SHP77 treated with DMSO at 0.1 percent for 48 hours (cell line): ENCODE measurements around the gene PAX6.

Experiments
- DNase-seq: peaks from one replicate; lab custom pipeline; 2025; lab: John Stamatoyannopoulos, UW

Gene PAX6

DNA sequence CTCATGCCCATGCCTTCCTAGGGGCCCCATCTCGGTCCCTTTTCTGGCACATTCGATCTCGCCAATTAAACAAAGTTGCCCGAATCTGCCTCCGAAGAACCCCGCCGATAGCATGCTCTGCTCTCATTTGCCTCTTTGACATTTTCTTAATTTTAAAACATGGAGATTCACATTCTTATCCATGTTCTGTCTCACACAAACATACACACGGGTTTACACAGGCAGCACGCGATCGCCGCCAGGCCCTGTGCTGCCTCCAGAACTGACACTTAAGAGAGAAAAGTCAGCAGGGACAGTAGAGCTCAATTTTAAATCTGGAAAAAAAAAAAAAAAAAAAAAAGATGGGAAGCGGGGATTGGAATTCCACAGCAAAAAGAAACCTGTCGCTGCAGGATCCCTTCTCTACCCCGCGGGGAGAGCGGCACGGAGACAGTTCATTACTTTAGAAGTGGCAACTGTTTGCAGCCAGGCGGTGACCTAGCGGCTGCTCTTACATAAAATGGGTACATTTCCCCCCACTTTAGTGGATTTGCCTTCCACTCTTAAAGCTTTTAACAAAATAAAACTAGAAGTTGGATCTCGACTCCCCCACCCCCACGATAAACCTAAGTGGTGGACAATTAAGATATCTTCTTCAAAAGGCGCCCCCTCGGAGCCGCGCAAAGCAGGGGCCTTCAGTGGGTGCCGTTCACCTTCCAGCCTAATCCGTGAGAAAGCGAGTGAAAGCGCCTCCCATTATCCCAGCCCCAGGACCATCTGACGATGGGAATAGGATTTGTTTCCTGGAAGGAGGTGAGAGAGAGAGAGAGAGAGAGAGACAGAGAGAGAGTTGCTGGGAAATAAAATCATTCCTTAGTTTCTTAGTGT lies 13.7 kb downstream of the PAX6 start:
- DNase-seq = no peak

DNA sequence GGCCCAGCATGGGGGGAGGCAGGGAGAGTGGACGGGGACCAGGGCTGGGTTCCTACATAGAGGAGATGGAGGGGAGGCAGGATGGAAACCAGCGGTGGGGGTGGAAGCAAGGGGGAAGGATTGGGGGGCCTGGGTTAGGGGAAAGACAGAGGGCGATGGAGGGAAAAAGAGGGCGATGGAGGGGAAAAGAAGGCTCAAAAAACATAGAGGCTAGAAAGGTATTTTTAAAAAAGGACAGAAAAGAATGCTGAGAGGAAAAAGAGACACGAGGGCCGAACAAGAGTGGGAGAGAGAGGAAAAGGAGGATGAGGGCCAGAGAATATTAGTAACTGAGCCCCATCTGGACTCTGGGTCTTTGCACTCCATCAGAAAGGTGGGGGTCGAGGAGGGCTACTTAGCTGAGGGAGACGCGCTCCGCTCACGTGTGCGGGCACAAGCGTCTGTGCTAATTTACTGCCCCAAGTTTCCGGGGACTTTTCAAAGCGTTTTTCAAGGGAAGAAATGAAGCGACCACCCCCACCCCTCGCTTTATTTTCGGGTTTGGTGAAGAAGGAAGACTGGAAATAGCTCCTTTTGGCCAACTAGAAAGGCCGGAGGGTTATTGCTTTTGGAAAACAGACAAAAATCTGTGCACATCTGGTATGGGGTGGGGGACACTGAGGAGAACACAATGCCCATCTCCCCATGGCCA lies 14.5 kb downstream of the PAX6 start:
- DNase-seq = no peak

DNA sequence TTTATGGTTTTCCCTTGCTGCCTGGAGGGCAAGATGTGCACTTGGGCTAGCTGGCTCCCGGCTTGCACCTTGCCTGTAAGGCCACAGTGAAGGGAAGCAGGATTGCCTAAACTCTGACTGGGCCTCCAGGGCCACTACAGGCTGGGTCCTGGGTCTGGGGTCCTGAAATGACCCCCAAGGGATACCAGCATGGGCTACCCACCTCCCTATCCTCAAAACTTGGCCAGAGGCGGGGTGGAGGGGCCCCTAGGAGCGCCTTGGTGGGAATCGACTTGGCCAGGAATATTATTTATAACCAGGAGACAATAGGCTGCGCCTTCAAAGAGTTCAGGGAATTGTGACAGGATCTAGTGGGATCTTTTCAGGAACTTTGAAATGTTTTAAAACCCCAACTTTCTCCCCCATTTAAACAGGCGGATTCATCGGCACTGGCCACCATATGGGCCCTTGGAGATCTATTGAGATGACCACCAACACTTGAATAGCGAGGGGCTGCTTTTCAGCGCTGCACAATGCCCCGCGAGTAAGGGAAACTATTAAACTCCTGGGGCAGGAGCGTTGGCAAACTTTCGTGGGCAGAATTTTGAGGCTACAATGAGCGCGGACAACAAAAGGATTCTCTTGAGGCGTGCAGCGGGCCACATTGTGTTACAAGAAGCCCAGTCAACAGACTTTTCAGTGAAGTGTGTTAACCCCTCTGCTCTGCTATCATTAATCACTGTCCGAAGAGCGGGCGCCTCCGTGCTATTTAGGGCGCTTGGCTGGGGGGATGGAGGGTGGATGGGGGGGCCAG lies 15.2 kb downstream of the PAX6 start:
- DNase-seq = no peak

DNA sequence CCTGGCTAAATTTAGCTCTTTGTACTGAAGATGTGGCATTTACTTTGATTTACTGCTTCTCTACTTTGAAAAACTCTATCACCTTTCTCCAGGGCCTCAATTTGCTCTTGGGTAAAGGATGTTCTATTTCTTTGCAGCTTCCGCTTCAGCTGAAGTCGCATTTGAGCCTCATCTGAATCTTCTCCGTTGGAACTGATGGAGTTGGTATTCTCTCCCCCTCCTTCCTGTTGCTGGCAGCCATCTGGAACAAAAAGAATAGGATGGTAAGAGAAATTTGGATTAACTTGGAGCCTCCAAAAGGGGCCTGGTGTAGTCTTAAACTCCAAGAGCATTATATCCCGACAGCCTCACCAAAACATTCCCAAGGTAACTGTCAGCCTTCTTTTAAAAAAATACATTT lies 16.6 kb downstream of the PAX6 start:
- no peak for DNase-seq

DNA sequence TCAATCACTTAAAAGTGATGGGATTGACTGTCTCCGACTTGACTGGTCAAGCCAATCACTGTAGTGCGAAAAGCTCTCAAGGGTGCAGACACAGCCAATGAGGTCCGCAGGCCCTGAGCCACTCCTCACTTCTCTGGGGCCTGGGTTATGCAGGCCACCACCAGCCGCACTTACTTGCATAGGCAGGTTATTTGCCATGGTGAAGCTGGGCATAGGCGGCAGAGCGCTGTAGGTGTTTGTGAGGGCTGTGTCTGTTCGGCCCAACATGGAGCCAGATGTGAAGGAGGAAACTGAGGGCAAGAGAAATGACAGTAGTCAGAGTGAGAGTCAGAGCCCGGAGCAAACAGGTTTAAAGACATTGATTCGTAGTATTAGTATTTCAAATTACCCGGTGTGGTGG lies 17.9 kb downstream of the PAX6 start:
- no peak for DNase-seq

DNA sequence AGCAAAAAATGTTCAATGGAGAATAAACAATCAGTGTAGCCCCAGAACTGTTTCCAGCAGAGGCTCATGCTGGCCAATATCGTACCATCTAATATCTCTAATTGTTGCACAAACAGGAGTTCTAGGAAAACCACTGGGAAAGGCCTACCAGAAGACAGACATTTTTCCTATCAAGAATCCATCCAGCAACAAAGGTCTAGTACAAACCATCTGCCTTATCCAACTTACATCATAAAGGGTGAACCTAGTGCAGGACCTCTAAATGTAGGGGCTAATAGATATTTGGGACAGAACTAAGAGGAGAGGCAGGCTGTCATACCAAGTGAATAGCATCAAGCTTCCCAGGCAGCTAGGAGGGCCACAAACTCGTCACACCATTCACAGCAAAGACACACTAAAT lies 18.7 kb downstream of the PAX6 start:
- DNase-seq = no peak

DNA sequence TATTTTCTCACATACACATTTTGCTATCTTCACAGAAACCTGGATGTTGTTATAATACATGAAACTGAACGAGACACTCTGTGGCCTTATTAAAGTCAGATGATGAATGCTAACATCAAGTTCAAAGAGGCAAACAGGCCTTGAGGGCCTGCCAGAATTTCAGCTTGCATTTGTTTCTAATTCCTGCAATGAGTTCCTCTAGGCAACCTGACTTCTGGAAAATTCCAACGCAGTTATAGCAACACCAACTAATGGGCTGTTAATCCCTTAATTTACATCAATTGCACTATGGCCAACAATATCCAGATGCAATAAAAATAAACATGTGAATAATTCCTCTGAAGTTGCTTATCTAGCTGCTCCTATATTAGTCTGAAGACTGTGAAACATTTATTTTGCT lies 19.1 kb downstream of the PAX6 start:
- no peak for DNase-seq

DNA sequence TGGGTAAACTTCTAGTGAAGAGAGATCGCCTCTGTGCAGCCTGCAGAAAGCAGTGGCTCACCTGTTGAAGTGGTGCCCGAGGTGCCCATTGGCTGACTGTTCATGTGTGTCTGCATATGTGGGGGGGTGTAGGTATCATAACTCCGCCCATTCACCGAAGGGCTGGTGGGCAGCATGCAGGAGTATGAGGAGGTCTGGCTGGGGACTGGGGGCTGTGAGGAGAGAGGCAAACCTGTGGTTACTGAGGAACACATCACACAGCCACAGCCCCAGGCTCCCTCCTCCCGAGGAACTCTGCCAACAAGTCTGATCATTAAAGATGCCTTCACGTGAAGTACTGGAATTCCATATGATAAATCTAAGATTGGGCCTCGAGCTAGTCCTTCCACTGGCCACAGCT lies 20.5 kb downstream of the PAX6 start:
- no peak for DNase-seq

DNA sequence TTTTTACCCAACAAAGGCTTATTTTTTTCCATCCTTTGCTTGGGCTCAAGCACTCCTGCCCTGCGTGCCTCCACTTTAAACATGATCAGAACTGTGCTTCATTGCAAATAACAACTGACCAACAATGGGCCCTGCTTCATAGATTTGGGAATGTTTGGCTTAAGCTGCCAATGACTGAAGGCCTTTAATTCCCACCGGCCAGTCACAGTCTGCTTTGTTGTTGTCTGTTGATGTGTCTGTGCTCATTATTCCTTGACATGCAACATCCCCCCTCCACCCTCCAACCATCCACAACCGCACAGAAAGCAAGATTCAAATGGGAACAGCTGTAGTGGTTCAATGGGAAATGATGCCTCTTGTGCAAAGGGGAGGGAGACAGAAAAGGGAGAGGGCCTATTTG lies 23.0 kb downstream of the PAX6 start:
- no peak for DNase-seq

DNA sequence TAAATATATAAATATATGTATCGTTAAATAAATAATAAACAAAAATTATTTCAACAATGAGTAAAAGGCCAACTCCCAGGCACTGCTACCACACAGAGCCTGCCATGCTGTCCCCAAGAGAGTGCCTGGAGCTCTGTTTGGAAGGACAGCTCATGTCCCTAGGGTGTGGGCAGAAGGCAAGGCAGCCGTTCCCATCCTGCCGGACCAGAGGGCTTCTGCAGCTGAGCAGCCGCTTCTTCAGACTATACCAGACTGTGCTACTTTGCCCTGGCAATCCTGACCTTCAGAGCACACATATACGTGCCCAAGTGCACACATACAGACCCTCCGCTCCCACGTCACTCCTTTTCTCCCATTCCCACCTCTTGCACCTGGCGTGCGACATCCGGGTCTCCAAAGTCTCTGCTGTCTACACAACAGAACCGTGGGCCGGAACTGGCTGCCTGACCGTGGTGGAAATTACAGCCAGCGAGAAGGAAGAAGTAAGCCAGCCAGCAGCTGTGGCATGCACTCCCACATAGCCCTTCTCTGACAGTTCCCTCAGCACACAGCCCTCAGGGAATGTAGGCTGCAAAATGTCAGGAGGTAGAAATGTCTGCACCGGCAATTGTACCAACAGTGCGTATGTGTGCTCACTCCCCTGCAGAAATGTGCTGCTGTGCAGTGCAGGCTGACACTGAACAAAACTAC lies 24.0 kb downstream of the PAX6 start:
- no peak for DNase-seq

DNA sequence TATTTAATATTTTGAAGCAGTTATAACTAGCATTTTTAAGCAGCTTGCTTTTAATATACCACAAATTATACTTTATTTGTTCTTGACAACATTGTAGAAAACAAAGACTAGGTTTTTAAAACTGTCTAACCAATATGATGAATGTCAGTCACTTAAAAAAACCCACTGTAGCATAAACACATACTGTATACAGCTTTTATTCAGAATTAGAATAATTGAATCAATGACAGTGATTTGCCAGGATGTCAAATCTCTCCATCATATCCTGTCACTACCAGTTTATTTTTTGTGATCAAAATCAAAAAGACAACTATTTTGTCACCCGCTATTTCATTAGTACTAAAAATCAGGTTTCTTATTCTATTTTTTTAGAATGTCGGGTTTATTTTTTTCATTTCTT lies 26.5 kb downstream of the PAX6 start:
- DNase-seq = no peak

DNA sequence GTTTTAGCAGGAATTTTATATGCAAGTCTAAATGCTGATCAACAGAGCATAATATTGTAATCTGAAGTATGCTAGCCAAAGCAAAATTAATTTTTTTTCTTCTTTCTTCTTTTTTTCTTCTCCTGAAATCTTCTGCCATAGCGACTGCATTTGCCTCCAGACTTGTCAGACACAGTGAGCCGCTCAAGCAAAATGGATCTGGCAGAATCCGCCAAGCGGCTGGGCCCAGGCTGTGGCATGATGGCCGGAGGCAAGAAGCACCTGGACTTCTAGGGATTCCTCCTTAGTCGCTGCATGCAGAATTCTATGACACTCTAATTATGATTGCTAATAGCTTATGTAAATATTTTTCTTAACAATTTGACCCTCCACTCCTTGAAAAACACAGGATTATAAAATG lies 27.9 kb downstream of the PAX6 start:
- no peak for DNase-seq

DNA sequence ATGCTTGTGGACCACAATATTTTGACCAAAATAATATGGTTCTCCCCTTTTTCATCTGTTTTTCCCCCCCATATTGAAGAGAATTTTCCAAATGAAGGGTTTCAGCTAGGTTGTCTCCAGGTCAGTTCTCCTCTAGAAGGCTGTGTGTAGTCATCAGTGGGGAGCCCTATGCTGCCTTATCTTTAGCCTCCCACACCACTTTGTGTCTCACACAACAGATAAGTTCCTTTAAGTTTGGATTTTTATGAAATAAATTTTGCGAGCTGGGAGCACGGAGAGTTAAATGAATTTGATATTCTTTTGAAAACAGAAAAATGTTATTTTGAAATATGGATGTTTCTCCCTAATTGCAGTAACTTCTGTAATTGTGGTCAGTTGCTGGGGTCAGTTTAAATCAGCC lies 28.9 kb downstream of the PAX6 start:
- DNase-seq = no peak

DNA sequence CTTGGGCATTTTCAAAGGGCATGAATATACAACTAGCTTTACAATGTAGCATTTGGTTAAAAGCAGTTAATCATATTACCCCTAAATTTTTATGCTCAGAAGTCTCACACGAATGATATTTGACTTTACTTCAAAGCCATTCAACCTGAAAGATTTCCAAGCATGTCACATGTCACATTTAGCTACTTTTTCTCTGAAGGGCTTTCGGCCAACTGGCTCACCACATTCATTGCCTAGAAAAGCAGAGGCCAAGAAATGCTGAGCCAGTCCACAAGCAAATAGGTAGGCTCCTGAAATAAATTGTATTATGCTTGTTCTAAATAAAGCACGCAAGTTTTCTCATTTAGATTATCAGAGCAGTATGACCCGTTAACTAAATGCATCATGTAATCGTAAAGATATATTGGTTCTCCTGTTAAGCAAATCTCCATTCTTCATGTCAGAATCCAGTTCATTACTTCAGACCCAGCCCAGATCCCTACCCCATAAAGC lies 30.6 kb downstream of the PAX6 start:
- DNase-seq = no peak

DNA sequence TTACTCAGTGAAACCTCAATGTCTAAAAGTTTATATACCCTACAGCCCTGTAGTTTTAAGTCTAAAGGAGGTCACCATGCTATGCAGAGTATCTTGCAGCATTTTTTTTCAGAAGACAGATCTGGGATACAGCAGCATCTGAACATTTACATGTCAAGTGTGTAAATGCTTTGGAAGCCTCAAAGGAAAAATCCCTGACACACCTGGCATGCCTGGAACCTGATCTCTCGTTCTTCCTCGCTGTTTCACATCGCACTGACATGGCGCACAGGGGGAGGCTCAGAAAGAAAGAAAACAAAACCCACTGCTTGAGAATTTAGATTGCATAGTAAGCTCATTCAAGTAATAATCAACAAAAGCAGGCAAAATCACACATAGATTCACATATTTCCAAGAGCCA lies 31.0 kb downstream of the PAX6 start:
- no peak for DNase-seq

DNA sequence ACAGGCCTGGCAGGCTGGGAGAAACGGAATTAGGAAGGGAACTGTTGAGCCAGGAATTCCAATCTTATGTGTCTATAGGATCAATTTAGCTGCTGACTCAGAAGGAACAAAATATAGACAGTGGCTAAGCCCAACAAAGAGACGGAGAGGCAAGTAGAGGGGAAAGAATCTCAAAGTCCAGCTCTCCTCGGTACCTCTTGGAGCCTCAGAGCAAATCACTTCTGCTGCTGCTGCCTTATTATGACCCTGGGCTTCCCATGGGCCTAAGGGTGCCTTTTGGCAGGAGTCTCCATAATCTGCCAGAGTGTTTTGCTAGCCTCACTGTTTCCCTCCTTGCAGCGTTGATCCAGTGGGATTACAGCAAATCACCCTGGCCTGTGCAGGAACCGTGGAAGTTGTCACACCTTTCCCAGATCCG lies 31.7 kb downstream of the PAX6 start:
- no peak for DNase-seq

DNA sequence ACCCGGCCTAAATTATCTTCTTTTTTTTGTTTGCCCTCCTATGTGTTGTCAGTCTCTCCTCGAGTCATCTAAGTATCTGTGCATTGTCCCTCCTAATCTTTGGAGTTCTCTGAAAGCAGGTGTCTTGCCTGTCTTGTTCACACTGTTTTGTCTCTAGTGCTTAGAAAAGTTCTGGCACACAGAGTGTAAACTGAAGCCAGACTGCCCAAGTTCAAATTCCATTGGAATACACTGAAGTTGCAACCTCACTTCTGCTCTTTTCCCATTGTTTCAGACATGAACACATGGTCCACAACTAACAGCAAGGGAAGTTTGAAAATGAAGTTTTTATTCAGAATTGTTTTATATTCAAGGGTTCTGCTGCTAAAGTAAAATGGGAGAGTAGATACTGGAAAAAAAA lies 38.7 kb downstream of the PAX6 start:
- DNase-seq = no peak

DNA sequence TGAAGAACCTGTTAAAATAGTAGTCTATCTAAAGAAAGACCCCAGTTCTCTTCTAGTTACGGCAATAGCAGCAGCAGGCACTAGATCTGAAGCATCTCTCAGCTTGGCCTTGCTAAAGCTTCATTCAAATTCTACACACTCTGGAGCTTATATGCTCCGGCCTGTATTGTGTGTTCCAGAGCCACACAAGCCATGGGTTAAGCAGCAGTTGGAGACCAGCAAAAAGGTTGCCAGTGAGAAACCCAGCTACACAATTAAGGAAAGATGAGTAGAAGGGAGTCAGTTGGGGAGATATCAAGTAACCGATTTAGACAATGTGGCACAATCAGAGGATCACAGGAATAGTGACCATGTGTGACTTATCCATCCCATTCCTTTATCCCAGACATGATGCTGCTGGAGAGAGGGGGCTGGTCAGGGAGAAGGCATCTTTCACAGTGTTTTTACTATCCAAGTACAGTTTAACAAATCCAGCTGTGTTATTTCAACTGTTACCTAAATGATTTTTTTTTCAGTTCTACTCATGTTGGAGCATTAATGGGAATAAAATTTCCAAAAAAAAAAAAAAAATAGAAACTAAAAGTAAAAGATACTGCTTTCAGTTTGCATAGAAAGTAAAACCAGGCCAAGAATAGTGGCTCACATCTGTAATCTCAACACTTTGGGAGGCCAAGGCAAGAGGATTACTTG lies 41.0 kb downstream of the PAX6 start:
- no peak for DNase-seq

DNA sequence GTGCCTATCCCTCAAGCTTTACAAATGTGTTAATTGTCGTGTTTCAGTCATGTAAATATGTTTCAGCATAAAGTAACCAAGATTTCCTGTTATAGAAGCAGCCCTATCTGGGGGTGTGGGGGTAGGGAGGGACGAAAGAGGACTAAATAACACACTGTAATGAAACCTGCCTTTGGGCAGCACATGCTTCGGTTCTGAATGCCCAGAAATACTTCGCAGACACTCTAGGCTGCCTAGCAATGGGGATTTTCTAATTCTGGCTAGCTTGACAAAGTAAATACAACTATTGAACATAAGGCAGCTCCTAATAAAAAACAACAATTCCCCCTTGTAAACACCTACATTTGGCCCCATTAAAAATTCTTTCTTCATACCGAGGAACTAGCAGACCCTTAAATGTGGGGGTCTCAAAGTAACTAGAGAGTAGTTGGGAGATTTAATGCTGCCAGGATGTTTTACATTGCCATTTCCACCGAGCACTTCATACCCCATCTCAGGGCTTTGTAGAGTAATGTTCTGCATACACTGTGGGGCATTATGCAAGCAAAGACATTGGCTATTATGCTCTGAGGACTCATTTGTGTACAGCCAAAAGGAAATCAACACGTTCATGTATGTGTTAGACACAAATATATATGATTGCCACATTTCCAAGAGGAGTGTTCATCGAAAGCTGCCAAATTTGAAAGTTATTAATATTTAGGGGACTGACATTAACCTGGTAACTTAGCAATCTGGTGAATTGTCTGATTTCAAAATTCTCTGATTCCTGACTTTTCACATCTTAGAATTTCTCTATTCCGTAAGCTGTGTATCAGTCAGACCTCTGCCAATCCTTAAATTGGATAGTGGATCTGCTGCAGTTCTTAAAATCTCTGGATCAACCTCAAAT lies 42.1 kb downstream of the PAX6 start:
- DNase-seq = no peak

DNA sequence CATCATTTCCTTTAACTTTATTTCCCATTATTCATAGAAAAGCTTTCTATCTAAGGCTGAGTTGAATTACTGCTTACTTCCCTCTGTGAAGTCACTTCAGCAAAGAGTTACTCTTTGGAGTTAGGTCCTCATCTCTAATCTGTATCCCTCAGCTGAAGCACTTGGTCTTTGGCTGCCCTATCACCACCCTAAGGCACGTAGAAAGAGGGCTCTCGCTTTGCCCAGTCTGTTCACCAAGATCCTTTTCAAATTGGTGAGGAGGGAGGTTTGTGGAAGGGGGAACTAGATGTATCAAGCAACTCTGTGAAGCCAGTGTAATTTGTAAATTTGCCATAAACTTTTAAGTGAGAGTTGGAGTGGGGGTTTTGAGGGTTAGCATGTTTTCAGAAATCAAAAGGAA lies 43.4 kb downstream of the PAX6 start:
- DNase-seq = no peak
